GM18505 (cell line): ENCODE measurements around the gene CLEC18A.
"Not testable (repeated sequence)": the region's sequence is repeated elsewhere in the genome, so short reads cannot be mapped to it uniquely, and the experiment has no call there.

ENCODE experiments used
- ATAC-seq: cut with Tn5 transposase; IDR thresholded peaks from one replicate; pipeline ENCODE4 v1.9.1; 2021; ENCODE audit not compliant: unreplicated experiment
- POLR2A ChIP-seq: IDR thresholded peaks from 4 replicates; pipeline ENCODE4 v1.6.1; 2011; ENCODE audit warnings: borderline replicate concordance; ENCODE audit not compliant: insufficient read depth, insufficient read length; ENCODE audit errors: extremely low read depth

Gene CLEC18A

GRCh38 chr16:69935278-69935711, 15.8 kb upstream of the CLEC18A start:
- no peak for ATAC-seq
- TF ChIP-seq POLR2A = no peak

GRCh38 chr16:69935740-69936139, 15.4 kb upstream of the CLEC18A start:
- ATAC-seq = no peak

DNA sequence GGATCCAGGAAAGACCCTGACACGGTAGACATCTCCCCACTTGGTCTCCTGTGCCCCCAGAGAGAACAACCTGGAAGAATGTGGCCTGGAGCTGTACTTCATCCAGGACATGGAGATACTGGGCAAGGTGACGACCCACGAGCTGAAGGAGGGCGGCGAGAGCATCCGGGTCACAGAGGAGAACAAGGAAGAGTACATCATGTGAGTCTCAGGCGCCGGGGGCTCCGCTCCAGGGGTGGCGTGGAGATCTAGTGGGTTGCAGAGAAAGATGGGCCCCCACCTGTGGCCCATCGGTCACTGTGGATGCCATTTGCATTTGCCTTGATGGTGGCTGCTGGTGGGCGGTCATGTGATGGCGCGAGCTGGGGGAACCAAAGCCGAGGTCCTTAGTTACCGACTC, 14.9 kb upstream of the CLEC18A start:
- TF ChIP-seq POLR2A = no peak
- ATAC-seq = no peak

More at GRCh38 chr16:69935740-69936139, 15.4 kb upstream of the CLEC18A start:
- no peak for TF ChIP-seq POLR2A

DNA sequence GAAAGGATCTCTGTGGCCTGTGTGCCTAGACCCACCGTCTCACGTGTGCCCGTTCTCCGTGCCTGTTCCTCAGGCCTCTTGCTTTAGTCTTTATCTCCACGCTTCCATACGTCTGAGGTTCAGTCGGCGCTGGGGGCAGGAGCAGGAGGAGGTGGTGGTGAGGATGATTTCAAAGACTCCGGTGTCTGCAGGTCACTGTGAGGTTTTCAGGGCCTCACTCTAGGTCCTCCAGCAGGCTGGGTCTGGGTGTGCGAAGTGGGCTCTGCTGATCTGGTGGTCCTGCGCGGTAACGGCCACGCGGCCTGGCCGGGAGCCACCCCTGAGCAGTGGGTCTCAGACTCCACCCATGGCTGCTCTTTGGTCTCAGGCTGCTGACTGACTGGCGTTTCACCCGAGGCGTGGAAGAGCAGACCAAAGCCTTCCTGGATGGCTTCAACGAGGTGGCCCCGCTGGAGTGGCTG, 14.4 kb upstream of the CLEC18A start:
- no peak for TF ChIP-seq POLR2A

GRCh38 chr16:69937465-69937951, 13.6 kb upstream of the CLEC18A start:
- no peak for ATAC-seq
- TF ChIP-seq POLR2A = no peak

More for the DNA sequence above, 14.4 kb upstream of the CLEC18A start:
- ATAC-seq = no peak

- no peak for TF ChIP-seq POLR2A
- ATAC-seq = no peak
These were observed 11.9 kb upstream of the CLEC18A start for GRCh38 chr16:69938981-69939820.

GRCh38 chr16:69939821-69940585, 11.1 kb upstream of the CLEC18A start:
- no peak for ATAC-seq
- no peak for TF ChIP-seq POLR2A

DNA sequence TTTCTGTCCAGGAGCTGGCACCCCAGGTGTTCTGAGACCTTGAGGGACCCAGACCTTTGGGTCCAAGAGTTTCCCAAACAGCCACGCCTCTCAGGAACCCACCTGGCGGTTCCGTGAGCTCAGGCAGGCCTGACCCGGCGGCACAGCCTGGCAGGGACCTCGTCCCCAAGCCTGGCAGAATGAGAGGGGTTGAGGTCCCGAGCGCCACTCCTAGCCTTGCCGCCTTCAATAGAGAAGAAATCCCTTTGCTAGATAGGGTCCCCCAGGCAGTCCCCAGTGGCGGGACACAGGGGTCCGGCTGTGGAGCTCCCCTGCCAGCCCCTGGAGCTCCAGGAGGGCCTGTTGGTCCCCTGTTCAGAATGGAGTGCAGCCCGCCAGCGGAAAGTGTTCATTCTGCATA, 10.5 kb upstream of the CLEC18A start:
- no peak for TF ChIP-seq POLR2A
- no peak for ATAC-seq

- no peak for TF ChIP-seq POLR2A
- ATAC-seq = no peak
These were observed 9.7 kb upstream of the CLEC18A start for GRCh38 chr16:69941251-69942098.

DNA sequence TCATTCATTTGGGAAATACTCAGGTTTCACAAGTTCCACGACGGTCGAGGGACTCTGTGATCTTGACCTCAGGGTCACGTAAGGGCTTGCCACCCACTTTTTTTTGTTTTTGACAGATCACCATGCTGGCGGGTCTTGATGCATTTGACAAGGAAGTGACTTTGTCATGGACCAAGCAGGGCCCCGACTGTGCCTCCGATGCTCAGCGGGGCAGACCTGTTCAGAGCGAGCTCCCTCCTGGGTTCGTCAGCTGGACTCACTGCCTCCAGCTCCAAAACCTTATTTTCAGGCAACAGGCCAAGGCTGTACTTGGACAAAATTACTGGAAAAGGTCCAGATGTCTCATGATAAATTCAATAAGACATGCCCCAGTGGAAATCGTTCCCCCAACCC, 9.0 kb upstream of the CLEC18A start:
- TF ChIP-seq POLR2A = no peak
- ATAC-seq = no peak

DNA sequence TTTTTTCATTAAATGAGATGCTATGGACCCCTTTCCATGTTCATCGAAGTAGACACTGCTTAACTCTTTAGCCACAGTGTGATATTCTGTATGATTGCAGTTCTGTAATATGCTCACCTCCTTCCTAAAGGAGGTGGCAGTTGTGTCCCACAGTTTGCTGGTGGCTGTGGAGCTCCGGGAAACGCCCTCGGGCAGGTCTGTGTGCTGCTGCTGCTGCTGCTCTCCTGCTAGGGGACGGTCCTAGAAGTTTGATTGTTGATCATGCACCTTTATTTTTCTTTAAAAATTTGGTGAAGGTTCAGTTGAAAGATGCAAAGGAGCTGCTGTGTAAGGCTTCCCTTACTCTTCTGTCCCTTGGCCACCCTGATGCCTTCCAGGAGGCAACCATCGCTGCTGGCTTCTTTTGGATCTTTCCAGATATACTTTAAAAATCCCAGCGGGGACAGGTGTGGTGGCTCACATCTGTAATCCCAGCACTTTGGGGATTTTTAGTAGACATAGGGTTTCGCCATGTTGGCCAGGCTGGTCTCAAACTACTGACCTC, 8.4 kb upstream of the CLEC18A start:
- ATAC-seq = no peak
- TF ChIP-seq POLR2A = no peak

GRCh38 chr16:69943241-69944036, 7.7 kb upstream of the CLEC18A start:
- ATAC-seq = not testable (repeated sequence)

DNA sequence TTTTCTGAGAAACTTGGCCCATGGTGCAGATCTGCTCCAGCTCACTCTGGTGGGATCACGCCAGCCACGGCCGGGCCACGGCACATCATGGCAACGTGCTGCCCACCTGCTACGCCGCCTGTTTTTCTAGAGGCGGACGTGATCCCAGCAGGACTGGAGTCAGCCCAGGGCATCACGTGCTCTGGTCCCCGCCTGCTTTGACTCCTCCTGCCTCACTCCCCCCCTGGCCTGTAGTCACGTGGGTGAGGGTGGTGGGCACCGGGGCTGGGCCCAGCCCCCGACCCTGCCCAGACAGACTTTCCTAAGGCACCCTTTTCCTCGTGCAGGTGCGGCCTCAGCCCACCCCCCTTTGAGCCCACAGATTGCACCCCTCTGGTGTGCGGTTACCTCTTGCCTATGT, 723 bp upstream of the CLEC18A start:
- not testable (repeated sequence) for ATAC-seq

GRCh38 chr16:69951672-69952031, 518 bp downstream of the CLEC18A start:
- not testable (repeated sequence) for ATAC-seq

- not testable (repeated sequence) for ATAC-seq
These were observed 982 bp downstream of the CLEC18A start for GRCh38 chr16:69952116-69952515.

- ATAC-seq = not testable (repeated sequence)
These were observed 1.6 kb downstream of the CLEC18A start for GRCh38 chr16:69952572-69953355.

- not testable (repeated sequence) for ATAC-seq
These were observed 3.1 kb downstream of the CLEC18A start for GRCh38 chr16:69954241-69954640.

GRCh38 chr16:69963312-69963711, 12.2 kb downstream of the CLEC18A start:
- ATAC-seq = not testable (repeated sequence)
